PFSK-1 (cell line): ENCODE results near the gene C15orf40.

Experiments
- FOXP2 ChIP-seq: optimal IDR thresholded peaks from 2 replicates; pipeline ENCODE3; 2011; ENCODE audit warnings: borderline replicate concordance, control low read depth, inconsistent platforms; ENCODE audit not compliant: insufficient read depth; ENCODE audit errors: extremely low read length, extremely low read depth
- POLR2AphosphoS5 ChIP-seq: IDR thresholded peaks from 2 replicates; pipeline ENCODE4 v1.6.1; 2012; ENCODE audit warnings: low read depth, mild to moderate bottlenecking, control low read depth, low read length, moderate library complexity
- SIN3A ChIP-seq: IDR thresholded peaks from 2 replicates; pipeline ENCODE4 v1.6.1; 2012; ENCODE audit warnings: mild to moderate bottlenecking, low read length, moderate library complexity, borderline replicate concordance; ENCODE audit not compliant: insufficient read depth
- TAF1 ChIP-seq: IDR thresholded peaks from 2 replicates; pipeline ENCODE4 v1.6.1; 2012; ENCODE audit warnings: low read length, control low read depth, borderline replicate concordance; ENCODE audit not compliant: insufficient read depth
- TF ChIP-seq, protein P1 (sequence below), 2 experiments: IDR thresholded peaks; 2 replicates each; pipeline versions ENCODE4 v1.6.1 to v1.8.0; 2011 to 2012; ENCODE audit warnings: low read depth in 2 of 2, low read length in 2 of 2, control low read depth in 1 of 2, inconsistent platforms in 1 of 2, mild to moderate bottlenecking in 1 of 2, moderate library complexity in 1 of 2; ENCODE audit not compliant: insufficient read depth in 1 of 2

C15orf40 gene

GRCh38 chr15:82968066-82968465 is 43.4 kb downstream of the C15orf40 start:
- TF ChIP-seq POLR2AphosphoS5 (no peak), FOXP2 (no peak), SIN3A (no peak), TAF1 (no peak)
- TF ChIP-seq, protein P1, sequence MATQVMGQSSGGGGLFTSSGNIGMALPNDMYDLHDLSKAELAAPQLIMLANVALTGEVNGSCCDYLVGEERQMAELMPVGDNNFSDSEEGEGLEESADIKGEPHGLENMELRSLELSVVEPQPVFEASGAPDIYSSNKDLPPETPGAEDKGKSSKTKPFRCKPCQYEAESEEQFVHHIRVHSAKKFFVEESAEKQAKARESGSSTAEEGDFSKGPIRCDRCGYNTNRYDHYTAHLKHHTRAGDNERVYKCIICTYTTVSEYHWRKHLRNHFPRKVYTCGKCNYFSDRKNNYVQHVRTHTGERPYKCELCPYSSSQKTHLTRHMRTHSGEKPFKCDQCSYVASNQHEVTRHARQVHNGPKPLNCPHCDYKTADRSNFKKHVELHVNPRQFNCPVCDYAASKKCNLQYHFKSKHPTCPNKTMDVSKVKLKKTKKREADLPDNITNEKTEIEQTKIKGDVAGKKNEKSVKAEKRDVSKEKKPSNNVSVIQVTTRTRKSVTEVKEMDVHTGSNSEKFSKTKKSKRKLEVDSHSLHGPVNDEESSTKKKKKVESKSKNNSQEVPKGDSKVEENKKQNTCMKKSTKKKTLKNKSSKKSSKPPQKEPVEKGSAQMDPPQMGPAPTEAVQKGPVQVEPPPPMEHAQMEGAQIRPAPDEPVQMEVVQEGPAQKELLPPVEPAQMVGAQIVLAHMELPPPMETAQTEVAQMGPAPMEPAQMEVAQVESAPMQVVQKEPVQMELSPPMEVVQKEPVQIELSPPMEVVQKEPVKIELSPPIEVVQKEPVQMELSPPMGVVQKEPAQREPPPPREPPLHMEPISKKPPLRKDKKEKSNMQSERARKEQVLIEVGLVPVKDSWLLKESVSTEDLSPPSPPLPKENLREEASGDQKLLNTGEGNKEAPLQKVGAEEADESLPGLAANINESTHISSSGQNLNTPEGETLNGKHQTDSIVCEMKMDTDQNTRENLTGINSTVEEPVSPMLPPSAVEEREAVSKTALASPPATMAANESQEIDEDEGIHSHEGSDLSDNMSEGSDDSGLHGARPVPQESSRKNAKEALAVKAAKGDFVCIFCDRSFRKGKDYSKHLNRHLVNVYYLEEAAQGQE (IDR thresholded peaks at IDR 0.05; ENCODE audit: insufficient read depth in 1 of 2, low read depth in 2 of 2, low read length in 2 of 2): no peak

- TF ChIP-seq SIN3A (no peak), TAF1 (no peak), FOXP2 (no peak), POLR2AphosphoS5 (no peak)
- TF ChIP-seq, protein P1 (IDR thresholded peaks at IDR 0.05; ENCODE audit: insufficient read depth in 1 of 2, low read depth in 2 of 2, low read length in 2 of 2): no peak
Observed at GRCh38 chr15:82966671-82967071, 44.8 kb downstream of the C15orf40 start.

- TF ChIP-seq, protein P1 (IDR thresholded peaks at IDR 0.05; ENCODE audit: insufficient read depth in 1 of 2, low read depth in 2 of 2, low read length in 2 of 2): no peak
- no peak for TF ChIP-seq FOXP2
- no peak for TF ChIP-seq SIN3A
- no peak for TF ChIP-seq POLR2AphosphoS5
- no peak for TF ChIP-seq TAF1
Observed at GRCh38 chr15:82964890-82965289, 46.5 kb downstream of the C15orf40 start.

DNA sequence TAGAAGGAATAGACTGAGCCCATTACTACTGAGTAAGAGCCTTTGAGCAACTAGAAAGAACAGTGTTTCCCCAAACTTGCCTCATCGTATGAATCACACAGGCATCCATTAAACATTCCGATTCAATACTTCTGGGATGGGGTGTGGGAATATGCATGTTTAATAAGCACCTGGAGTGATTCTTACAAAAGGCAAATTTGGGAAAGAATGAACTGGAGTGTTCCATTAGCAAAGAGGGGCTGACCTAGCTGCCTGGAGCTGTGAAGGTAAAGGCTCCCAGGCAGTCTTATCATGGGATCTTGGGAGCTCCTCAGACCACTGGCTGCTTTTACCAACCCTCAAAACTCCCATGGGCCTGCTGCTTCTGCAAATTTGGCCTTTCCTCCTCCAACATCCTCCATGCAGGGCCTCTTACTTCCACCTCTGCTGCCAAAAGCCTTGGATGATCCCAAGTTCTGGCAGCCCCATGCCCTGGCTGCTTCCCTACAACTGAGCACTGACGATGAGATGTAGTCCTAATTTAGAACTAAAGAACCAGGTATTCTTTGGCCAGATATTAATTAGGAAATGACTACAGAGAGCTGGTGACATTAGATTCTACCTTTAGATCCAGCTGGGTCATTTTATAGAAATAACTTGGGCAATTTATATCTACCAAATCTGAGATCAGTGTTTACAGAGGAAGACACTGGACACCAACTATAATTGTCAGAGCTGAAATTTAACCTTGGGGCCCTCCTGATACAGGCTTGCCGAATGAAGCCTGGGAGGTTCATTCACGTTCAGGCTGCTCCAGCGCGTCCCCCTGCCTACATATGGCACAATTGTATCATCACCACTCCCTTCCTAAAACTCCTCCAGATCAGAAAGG is 47.7 kb downstream of the C15orf40 start:
- TF ChIP-seq TAF1: no peak
- no peak for TF ChIP-seq FOXP2
- no peak for TF ChIP-seq POLR2AphosphoS5
- TF ChIP-seq, protein P1 (IDR thresholded peaks at IDR 0.05; ENCODE audit: insufficient read depth in 1 of 2, low read depth in 2 of 2, low read length in 2 of 2): no peak
- no peak for TF ChIP-seq SIN3A
